Stomach smooth muscle (tissue), 2 donors: ENCODE measurements around the gene CHRND.
"Not testable (repeated sequence)": the region's sequence is repeated elsewhere in the genome, so short reads cannot be mapped to it uniquely, and the experiment has no call there.

ENCODE experiments used
- H3K27ac ChIP-seq: one replicate; pipeline ENCODE4 v1.7.0; 2013; ENCODE audit warnings: mild to moderate bottlenecking, low read length, inconsistent platforms
- H3K27me3 ChIP-seq, 2 donors: one replicate each; pipeline ENCODE4 v1.7.0; 2013; ENCODE audit warnings: low read length in 2 of 2; ENCODE audit not compliant: insufficient read depth in 2 of 2, control insufficient read depth in 1 of 2
- H3K36me3 ChIP-seq, 2 donors: one replicate each; pipeline ENCODE4 v1.7.0; 2013; ENCODE audit warnings: low read length in 2 of 2; ENCODE audit not compliant: control insufficient read depth in 2 of 2, insufficient read depth in 2 of 2
- H3K4me1 ChIP-seq: one replicate; pipeline ENCODE4 v1.7.0; 2013; ENCODE audit warnings: low read length; ENCODE audit not compliant: control insufficient read depth, insufficient read depth
- H3K4me3 ChIP-seq, 2 donors: one replicate each; pipeline ENCODE4 v1.7.0; 2013; ENCODE audit warnings: low read length in 2 of 2
- H3K9ac ChIP-seq, 2 donors: one replicate each; pipeline ENCODE4 v1.7.0; 2013; ENCODE audit warnings: low read length in 2 of 2, mild to moderate bottlenecking in 1 of 2
- H3K9me3 ChIP-seq, 2 donors: one replicate each; pipeline ENCODE4 v1.7.0; 2013; ENCODE audit warnings: low read length in 2 of 2; ENCODE audit not compliant: control insufficient read depth in 2 of 2
- donor health status: healthy.
- donor health status: Pancreatic carcinoma.

Gene CHRND

GRCh38 chr2:232529806-232530547 is 4.0 kb downstream of the CHRND start:
- no peaks in the 10 kb centered on the region for H3K36me3 ChIP-seq
- H3K9ac ChIP-seq, result no peak overlapping the region
- H3K9me3 ChIP-seq, result no peaks in the 10 kb centered on the region
- H3K4me1 ChIP-seq, result peaks cover 6% of the 10 kb centered on the region
- peaks cover 0 to 6% of the 10 kb centered on the region in 2 donors for H3K27me3 ChIP-seq
- H3K27ac ChIP-seq, result no peak overlapping the region
- H3K4me3 ChIP-seq, result no peak overlapping the region

DNA sequence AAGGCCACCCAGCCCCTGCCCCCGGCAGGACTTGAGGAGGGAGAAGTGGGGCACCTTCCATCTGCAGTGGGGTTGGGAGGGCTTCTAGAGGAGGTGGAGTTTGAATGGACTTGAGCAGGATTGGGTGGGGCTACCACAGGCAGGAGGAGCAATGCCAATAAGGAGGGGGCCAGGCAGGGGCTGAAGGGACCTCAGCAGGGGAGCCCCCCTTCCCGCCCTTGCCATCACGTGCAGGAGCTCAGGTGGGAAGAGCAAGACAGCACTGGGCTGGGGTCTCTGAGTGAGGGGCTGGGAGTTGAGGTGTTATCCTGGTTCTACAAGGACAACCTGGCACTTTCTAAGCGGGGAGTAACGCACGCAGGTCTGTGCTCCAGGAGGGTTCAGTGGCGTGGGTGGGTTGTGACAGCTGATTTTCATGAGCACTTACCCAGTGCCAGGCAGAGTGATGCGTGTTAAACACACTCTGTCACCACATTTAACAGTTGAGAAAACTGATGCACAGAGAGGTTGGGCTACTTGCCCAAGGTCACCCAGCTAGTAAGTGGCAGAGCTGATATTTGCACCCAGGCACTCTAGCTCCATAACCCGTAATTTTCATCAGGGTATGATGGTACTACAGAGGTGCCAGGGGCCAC is 4.8 kb downstream of the CHRND start:
- Histone ChIP-seq H3K4me3 (no peak overlapping the region), H3K9ac (no peak overlapping the region), H3K27me3 (no peaks in the 10 kb centered on the region), H3K9me3 (no peaks in the 10 kb centered on the region), H3K27ac (no peak overlapping the region), H3K36me3 (no peaks in the 10 kb centered on the region), H3K4me1 (peaks cover 3% of the 10 kb centered on the region)

GRCh38 chr2:232532419-232532818 is 6.5 kb downstream of the CHRND start:
- no peak overlapping the region for H3K9ac ChIP-seq
- H3K27me3 ChIP-seq, result peaks cover 9 to 11% of the 10 kb centered on the region in 2 donors
- no peaks in the 10 kb centered on the region for H3K36me3 ChIP-seq

DNA sequence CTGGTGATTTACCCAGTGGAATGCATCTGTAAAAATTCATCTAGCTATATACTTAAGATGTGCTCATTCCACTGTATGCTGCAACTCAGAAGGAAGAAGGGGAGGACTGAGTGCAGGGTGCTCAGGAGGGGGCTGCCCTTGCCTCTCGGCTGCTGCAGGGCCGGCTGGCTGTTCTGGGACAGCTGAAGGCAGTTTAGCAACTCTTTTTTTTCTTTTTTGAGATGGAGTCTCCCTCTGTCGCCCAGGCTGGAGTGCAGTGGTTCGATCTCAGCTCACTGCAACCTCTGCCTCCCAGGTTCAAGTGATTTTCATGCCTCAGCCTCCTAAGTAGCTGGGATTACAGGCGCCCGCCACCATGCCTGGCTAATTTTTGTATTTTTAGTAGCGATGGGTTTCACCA is 6.9 kb downstream of the CHRND start:
- H3K36me3 ChIP-seq, H3K4me3 ChIP-seq, H3K9me3 ChIP-seq, H3K4me1 ChIP-seq, H3K9ac ChIP-seq, H3K27ac ChIP-seq: not testable (repeated sequence)
- peaks cover 11 to 14% of the 10 kb centered on the region in 2 donors for H3K27me3 ChIP-seq

More at GRCh38 chr2:232532419-232532818, 6.5 kb downstream of the CHRND start:
- Histone ChIP-seq H3K9me3 (peaks cover 0 to 7% of the 10 kb centered on the region in 2 donors), H3K27ac (no peak overlapping the region), H3K4me1 (peaks cover 3% of the 10 kb centered on the region), H3K4me3 (no peak overlapping the region)

DNA sequence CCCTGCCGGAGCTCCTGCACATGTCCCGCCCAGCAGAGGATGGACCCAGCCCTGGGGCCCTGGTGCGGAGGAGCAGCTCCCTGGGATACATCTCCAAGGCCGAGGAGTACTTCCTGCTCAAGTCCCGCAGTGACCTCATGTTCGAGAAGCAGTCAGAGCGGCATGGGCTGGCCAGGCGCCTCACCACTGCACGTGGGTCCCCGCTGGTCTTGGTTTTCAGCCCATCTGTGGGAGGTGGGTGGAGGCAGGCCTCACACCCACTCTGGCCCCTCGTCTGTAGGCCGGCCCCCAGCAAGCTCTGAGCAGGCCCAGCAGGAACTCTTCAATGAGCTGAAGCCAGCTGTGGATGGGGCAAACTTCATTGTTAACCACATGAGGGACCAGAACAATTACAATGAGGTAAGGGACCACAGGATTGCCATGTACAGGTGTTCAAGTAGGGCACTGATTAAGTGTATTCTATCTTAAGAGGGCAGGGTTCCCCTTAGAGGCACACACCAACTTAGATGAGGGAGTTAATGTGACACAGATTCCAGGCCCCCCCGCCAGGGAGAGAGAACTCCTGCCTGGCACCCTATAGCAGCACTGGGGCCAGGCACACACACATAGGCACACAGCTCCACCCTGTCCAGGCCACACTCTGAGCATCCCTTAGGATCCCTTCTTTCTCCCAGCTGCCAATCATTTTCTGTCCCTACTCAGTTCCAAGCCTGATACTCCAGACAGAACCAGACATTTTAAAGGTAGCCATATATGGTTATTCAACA is 8.2 kb downstream of the CHRND start:
- peaks cover 14 to 17% of the 10 kb centered on the region in 2 donors for H3K27me3 ChIP-seq
- no peak overlapping the region for H3K4me3 ChIP-seq
- H3K27ac ChIP-seq, result no peak overlapping the region
- peaks cover 0 to 7% of the 10 kb centered on the region in 2 donors for H3K9me3 ChIP-seq
- H3K36me3 ChIP-seq, result no peaks in the 10 kb centered on the region
- H3K9ac ChIP-seq, result no peak overlapping the region
- peaks cover 3% of the 10 kb centered on the region for H3K4me1 ChIP-seq

- H3K36me3 ChIP-seq, result no peaks in the 10 kb centered on the region
- H3K4me1 ChIP-seq, result peaks cover 3% of the 10 kb centered on the region
- peaks cover 14 to 22% of the 10 kb centered on the region in 2 donors for H3K27me3 ChIP-seq
Observed at GRCh38 chr2:232534940-232535651, 9.1 kb downstream of the CHRND start.

GRCh38 chr2:232535761-232536530 is 10.0 kb downstream of the CHRND start:
- Histone ChIP-seq H3K9ac (no peak overlapping the region), H3K9me3 (peaks cover 0 to 7% of the 10 kb centered on the region in 2 donors), H3K27ac (no peak overlapping the region), H3K4me1 (peaks cover 3% of the 10 kb centered on the region), H3K36me3 (no peaks in the 10 kb centered on the region), H3K27me3 (peaks cover 14 to 28% of the 10 kb centered on the region in 2 donors), H3K4me3 (no peak overlapping the region)

More at GRCh38 chr2:232534940-232535651, 9.1 kb downstream of the CHRND start:
- Histone ChIP-seq H3K9ac (no peak overlapping the region), H3K9me3 (peaks cover 0 to 7% of the 10 kb centered on the region in 2 donors), H3K27ac (no peak overlapping the region), H3K4me3 (no peak overlapping the region)

DNA sequence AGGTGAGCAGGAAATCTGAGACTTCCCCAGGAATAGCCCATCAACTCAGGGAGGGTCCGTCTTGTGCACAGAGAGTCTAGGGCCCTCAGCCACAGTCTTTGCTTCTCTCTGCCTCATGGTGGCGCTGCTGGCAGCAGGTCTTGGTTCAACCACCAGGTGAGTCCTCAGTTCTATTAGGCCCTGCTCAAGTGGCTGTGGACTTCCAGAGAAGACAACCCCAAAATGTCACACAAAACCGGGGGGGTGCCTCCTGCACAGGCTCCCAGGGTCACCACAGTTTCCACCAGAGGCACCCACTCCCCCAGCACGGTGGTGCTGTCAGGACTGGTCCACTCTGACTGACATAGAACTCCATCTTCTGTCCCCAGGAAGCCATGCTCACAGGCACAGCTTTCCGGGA is 11.1 kb downstream of the CHRND start:
- H3K9ac ChIP-seq, result no peak overlapping the region
- no peak overlapping the region for H3K27ac ChIP-seq
- peaks cover 3% of the 10 kb centered on the region for H3K4me1 ChIP-seq
- peaks cover 14 to 28% of the 10 kb centered on the region in 2 donors for H3K27me3 ChIP-seq
- H3K9me3 ChIP-seq, result peaks cover 0 to 7% of the 10 kb centered on the region in 2 donors
- H3K36me3 ChIP-seq, result no peaks in the 10 kb centered on the region
- H3K4me3 ChIP-seq, result no peak overlapping the region

- peaks cover 14 to 28% of the 10 kb centered on the region in 2 donors for H3K27me3 ChIP-seq
- H3K4me1 ChIP-seq, result peaks cover 3% of the 10 kb centered on the region
- H3K27ac ChIP-seq, result no peak overlapping the region
- H3K4me3 ChIP-seq, result no peak overlapping the region
- no peaks in the 10 kb centered on the region for H3K36me3 ChIP-seq
- H3K9me3 ChIP-seq, result peaks cover 0 to 7% of the 10 kb centered on the region in 2 donors
- H3K9ac ChIP-seq, result no peak overlapping the region
Observed at GRCh38 chr2:232537499-232537898, 11.5 kb downstream of the CHRND start.

GRCh38 chr2:232538671-232539070 is 12.7 kb downstream of the CHRND start:
- peaks cover 14 to 28% of the 10 kb centered on the region in 2 donors for H3K27me3 ChIP-seq
- no peaks in the 10 kb centered on the region for H3K36me3 ChIP-seq
- H3K4me3 ChIP-seq, result no peak overlapping the region
- H3K9me3 ChIP-seq, result peaks cover 0 to 7% of the 10 kb centered on the region in 2 donors
- no peaks in the 10 kb centered on the region for H3K4me1 ChIP-seq
- H3K27ac ChIP-seq, result no peak overlapping the region
- no peak overlapping the region for H3K9ac ChIP-seq
